Neural cell (in vitro differentiated cells): Measurements from ENCODE around the gene TOPBP1.

ENCODE experiments used
- EP300 ChIP-seq: fragments of 450-650 bp; conservative IDR thresholded peaks from 2 replicates; pipeline ENCODE4 v1.6.1; 2014; ENCODE audit warnings: antibody characterized with exemption, mild to moderate bottlenecking, moderate library complexity; ENCODE audit not compliant: poor library complexity, severe bottlenecking
- EZH2 ChIP-seq: fragments of 200-600, 300-800 bp; shearing (Covaris generic), sonication (generic); IDR thresholded peaks from 2 replicates; pipeline ENCODE4 v1.6.1; 2014; ENCODE audit warnings: antibody characterized with exemption, low read length, borderline replicate concordance, mild to moderate bottlenecking; ENCODE audit not compliant: insufficient read depth, poor library complexity, severe bottlenecking
- MXI1 ChIP-seq: fragments of 450-650 bp; conservative IDR thresholded peaks from 2 replicates; pipeline ENCODE4 v1.6.1; 2014; ENCODE audit warnings: antibody characterized with exemption, mild to moderate bottlenecking; ENCODE audit not compliant: poor library complexity, severe bottlenecking
- POLR2AphosphoS5 ChIP-seq: IDR thresholded peaks from 2 replicates; pipeline ENCODE4 v1.6.1; 2012
- RAD21 ChIP-seq: fragments of 450-650 bp; conservative IDR thresholded peaks from 2 replicates; pipeline ENCODE4 v1.6.1; 2014; ENCODE audit warnings: antibody characterized with exemption, mild to moderate bottlenecking, moderate library complexity
- SMC3 ChIP-seq: fragments of 450-650 bp; conservative IDR thresholded peaks from 2 replicates; pipeline ENCODE4 v1.6.1; 2014; ENCODE audit warnings: antibody characterized with exemption, mild to moderate bottlenecking, moderate library complexity; ENCODE audit not compliant: poor library complexity
- TAF1 ChIP-seq: IDR thresholded peaks from 2 replicates; pipeline ENCODE4 v1.6.1; 2012; ENCODE audit warnings: low read depth
- TF ChIP-seq, protein P1 (sequence below): fragments of 450-650 bp; IDR thresholded peaks from 2 replicates; pipeline ENCODE4 v1.5.1; 2014; ENCODE audit warnings: antibody characterized with exemption, mild to moderate bottlenecking, moderate library complexity; ENCODE audit not compliant: poor library complexity, severe bottlenecking
- TF ChIP-seq, protein P2 (sequence below): IDR thresholded peaks from 2 replicates; pipeline ENCODE4 v1.6.1; 2012; ENCODE audit warnings: borderline replicate concordance

DNA sequence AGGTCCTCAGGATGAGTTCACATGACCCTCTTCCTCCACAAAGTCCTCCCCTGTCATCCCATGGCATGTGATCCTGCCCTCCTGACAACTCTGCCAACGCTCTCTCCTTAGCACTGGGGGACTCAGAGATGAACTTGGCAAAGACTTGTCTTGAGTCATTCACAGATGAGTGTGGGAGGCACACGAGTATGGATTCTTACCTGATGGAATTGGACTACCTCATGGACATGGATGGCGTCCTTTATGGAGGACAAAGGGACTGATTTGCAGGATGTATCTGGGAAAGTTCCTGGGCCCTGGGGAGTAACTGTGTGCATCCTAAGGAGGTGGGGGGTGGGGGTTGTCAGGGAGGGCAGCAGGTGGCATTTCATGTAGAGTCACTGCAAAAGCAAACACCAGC, 38.2 kb upstream of the TOPBP1 start:
- TF ChIP-seq, protein P1, sequence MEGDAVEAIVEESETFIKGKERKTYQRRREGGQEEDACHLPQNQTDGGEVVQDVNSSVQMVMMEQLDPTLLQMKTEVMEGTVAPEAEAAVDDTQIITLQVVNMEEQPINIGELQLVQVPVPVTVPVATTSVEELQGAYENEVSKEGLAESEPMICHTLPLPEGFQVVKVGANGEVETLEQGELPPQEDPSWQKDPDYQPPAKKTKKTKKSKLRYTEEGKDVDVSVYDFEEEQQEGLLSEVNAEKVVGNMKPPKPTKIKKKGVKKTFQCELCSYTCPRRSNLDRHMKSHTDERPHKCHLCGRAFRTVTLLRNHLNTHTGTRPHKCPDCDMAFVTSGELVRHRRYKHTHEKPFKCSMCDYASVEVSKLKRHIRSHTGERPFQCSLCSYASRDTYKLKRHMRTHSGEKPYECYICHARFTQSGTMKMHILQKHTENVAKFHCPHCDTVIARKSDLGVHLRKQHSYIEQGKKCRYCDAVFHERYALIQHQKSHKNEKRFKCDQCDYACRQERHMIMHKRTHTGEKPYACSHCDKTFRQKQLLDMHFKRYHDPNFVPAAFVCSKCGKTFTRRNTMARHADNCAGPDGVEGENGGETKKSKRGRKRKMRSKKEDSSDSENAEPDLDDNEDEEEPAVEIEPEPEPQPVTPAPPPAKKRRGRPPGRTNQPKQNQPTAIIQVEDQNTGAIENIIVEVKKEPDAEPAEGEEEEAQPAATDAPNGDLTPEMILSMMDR, result no peak
- TF ChIP-seq POLR2AphosphoS5 (no peak), EP300 (no peak), EZH2 (no peak), MXI1 (no peak), SMC3 (no peak), TAF1 (no peak), RAD21 (no peak)
- TF ChIP-seq, protein P2, sequence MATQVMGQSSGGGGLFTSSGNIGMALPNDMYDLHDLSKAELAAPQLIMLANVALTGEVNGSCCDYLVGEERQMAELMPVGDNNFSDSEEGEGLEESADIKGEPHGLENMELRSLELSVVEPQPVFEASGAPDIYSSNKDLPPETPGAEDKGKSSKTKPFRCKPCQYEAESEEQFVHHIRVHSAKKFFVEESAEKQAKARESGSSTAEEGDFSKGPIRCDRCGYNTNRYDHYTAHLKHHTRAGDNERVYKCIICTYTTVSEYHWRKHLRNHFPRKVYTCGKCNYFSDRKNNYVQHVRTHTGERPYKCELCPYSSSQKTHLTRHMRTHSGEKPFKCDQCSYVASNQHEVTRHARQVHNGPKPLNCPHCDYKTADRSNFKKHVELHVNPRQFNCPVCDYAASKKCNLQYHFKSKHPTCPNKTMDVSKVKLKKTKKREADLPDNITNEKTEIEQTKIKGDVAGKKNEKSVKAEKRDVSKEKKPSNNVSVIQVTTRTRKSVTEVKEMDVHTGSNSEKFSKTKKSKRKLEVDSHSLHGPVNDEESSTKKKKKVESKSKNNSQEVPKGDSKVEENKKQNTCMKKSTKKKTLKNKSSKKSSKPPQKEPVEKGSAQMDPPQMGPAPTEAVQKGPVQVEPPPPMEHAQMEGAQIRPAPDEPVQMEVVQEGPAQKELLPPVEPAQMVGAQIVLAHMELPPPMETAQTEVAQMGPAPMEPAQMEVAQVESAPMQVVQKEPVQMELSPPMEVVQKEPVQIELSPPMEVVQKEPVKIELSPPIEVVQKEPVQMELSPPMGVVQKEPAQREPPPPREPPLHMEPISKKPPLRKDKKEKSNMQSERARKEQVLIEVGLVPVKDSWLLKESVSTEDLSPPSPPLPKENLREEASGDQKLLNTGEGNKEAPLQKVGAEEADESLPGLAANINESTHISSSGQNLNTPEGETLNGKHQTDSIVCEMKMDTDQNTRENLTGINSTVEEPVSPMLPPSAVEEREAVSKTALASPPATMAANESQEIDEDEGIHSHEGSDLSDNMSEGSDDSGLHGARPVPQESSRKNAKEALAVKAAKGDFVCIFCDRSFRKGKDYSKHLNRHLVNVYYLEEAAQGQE, result no peak
